HepG2 (cell line): ENCODE measurements around the gene SERTAD1. TPM values are rescaled to one million over a fixed set of nuclear protein-coding genes. Genes with fewer than 3 reads are reported as not detected.

ENCODE experiments used
- DNMT1 ChIP-seq: sonication (generic); formaldehyde crosslinking; IDR thresholded peaks from 2 replicates; pipeline ENCODE4 v1.5.1; 2020; ENCODE audit warnings: mild to moderate bottlenecking, missing genetic modification reagents
- DNMT3B ChIP-seq: conservative IDR thresholded peaks from 2 replicates; pipeline ENCODE4 v1.6.1; 2016; ENCODE audit warnings: missing biosample characterization, control low read depth
- GTF3A ChIP-seq: sonication (generic); formaldehyde crosslinking; conservative IDR thresholded peaks from 2 replicates; pipeline ENCODE4 v1.4.0; 2020; ENCODE audit warnings: mild to moderate bottlenecking, missing genetic modification reagents
- GZF1 ChIP-seq: sonication (generic); formaldehyde crosslinking; IDR thresholded peaks from 2 replicates; pipeline ENCODE4 v1.5.1; 2020; ENCODE audit warnings: mild to moderate bottlenecking, missing genetic modification reagents
- HNF4G ChIP-seq, 2 experiments: sonication (generic) in 1 of 2; formaldehyde crosslinking in 1 of 2; IDR thresholded peaks; 2 replicates each; pipeline versions ENCODE4 v1.4.0 to v1.6.1; 2011 to 2020; ENCODE audit warnings: borderline replicate concordance in 2 of 2, low read depth in 2 of 2, mild to moderate bottlenecking in 2 of 2, low read length in 1 of 2, missing genetic modification reagents in 1 of 2, moderate library complexity in 1 of 2
- JUND ChIP-seq: sonication (generic); formaldehyde crosslinking; IDR thresholded peaks from 2 replicates; pipeline ENCODE4 v1.8.0; 2022; ENCODE audit warnings: mild to moderate bottlenecking, missing genetic modification reagents
- PTBP1 ChIP-seq: fragments of 200-400 bp; formaldehyde crosslinking; IDR thresholded peaks from 2 replicates; pipeline ENCODE4 v1.6.1; 2018; ENCODE audit warnings: low read length, low read depth; ENCODE audit not compliant: poor library complexity, severe bottlenecking
- TEAD3 ChIP-seq: optimal IDR thresholded peaks from 2 replicates; pipeline ENCODE3; 2016; ENCODE audit warnings: borderline replicate concordance
- ZFP36L2 ChIP-seq: sonication (generic); formaldehyde crosslinking; IDR thresholded peaks from 2 replicates; pipeline ENCODE4 v1.4.0; 2020; ENCODE audit warnings: missing genetic modification reagents
- ZFP41 ChIP-seq: sonication (generic); formaldehyde crosslinking; IDR thresholded peaks from 2 replicates; pipeline ENCODE4 v1.4.0; 2020; ENCODE audit warnings: mild to moderate bottlenecking, missing genetic modification reagents, borderline replicate concordance
- ZNF383 ChIP-seq: sonication (generic); formaldehyde crosslinking; IDR thresholded peaks from 2 replicates; pipeline ENCODE4 v1.4.0; 2020; ENCODE audit warnings: missing genetic modification reagents, mild to moderate bottlenecking, borderline replicate concordance
- ZNF501 ChIP-seq: sonication (generic); formaldehyde crosslinking; IDR thresholded peaks from 2 replicates; pipeline ENCODE4 v1.5.1; 2020; ENCODE audit warnings: mild to moderate bottlenecking, moderate library complexity, missing genetic modification reagents
- ZNF674 ChIP-seq: sonication (generic); formaldehyde crosslinking; IDR thresholded peaks from 2 replicates; pipeline ENCODE4 v1.5.0; 2020; ENCODE audit warnings: low read depth, mild to moderate bottlenecking, missing genetic modification reagents
- ZNF772 ChIP-seq: sonication (generic); formaldehyde crosslinking; IDR thresholded peaks from 2 replicates; pipeline ENCODE4 v1.5.0; 2020; ENCODE audit warnings: mild to moderate bottlenecking, missing genetic modification reagents
- ZNF781 ChIP-seq: sonication (generic); formaldehyde crosslinking; IDR thresholded peaks from 2 replicates; pipeline ENCODE4 v1.5.1; 2020; ENCODE audit warnings: borderline replicate concordance, mild to moderate bottlenecking, missing genetic modification reagents; ENCODE audit errors: not compliant biosample characterization
- ZSCAN30 ChIP-seq: sonication (generic); formaldehyde crosslinking; IDR thresholded peaks from 2 replicates; pipeline ENCODE4 v1.5.0; 2020; ENCODE audit warnings: mild to moderate bottlenecking, missing genetic modification reagents
- polyA plus RNA-seq, 8 experiments: library from polyadenylated mRNA; depleted of rRNA in 3 of 8; stranded (reverse) in 7 of 8; unstranded in 1 of 8; fragments of >200 nt; fragmentation: Illumina TruSeq in 4 of 8; extraction: Trizol in 4 of 8; gene quantifications; 2 replicates each; pipeline versions ENCODE4 v1.2.1 to v1.2.3, GENCODE V29; 2011 to 2016; ENCODE audit warnings: low read depth in 4 of 8, missing spikeins in 1 of 8, mixed read lengths in 1 of 8; ENCODE audit not compliant: insufficient read depth in 1 of 8
- total RNA-seq, 5 experiments: library from RNA; depleted of rRNA; stranded (reverse); fragments of >200 nt; fragmentation: Illumina TruSeq; extraction: Trizol; gene quantifications; 2 replicates each; pipeline ENCODE4 v1.2.3, GENCODE V29; 2016; ENCODE audit warnings: low read depth in 1 of 5
- TF ChIP-seq, protein P1 (sequence below): sonication (generic); formaldehyde crosslinking; IDR thresholded peaks from 2 replicates; pipeline ENCODE4 v1.9.0; 2021; ENCODE audit warnings: missing genetic modification reagents, mild to moderate bottlenecking, borderline replicate concordance
- TF ChIP-seq, protein P2 (sequence below), 2 experiments: sonication (generic) in 1 of 2; formaldehyde crosslinking in 1 of 2; IDR thresholded peaks; 2 replicates each; pipeline versions ENCODE4 v1.6.1 to v1.9.0; 2014 to 2022; ENCODE audit warnings: antibody characterized with exemption in 1 of 2, borderline replicate concordance in 1 of 2, inconsistent platforms in 1 of 2, low read depth in 1 of 2, missing genetic modification reagents in 1 of 2
- TF ChIP-seq, protein P3 (sequence below): sonication (generic); formaldehyde crosslinking; IDR thresholded peaks from 2 replicates; pipeline ENCODE4; 2020; ENCODE audit warnings: missing genetic modification reagents, mild to moderate bottlenecking, borderline replicate concordance

The SERTAD1 gene
- total and polyA plus RNA-seq, 2 of the 13 experiments (the other 11 are each of a cell fraction or from before 2014, with no cell fraction given), result 4.3 to 4.5 TPM

GRCh38 chr19:40461669-40462221, 36.0 kb upstream of the SERTAD1 start (continued):
- TF ChIP-seq, protein P1, sequence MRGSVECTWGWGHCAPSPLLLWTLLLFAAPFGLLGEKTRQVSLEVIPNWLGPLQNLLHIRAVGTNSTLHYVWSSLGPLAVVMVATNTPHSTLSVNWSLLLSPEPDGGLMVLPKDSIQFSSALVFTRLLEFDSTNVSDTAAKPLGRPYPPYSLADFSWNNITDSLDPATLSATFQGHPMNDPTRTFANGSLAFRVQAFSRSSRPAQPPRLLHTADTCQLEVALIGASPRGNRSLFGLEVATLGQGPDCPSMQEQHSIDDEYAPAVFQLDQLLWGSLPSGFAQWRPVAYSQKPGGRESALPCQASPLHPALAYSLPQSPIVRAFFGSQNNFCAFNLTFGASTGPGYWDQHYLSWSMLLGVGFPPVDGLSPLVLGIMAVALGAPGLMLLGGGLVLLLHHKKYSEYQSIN, result no peak
- no peak for TF ChIP-seq GZF1 (CRISPR knock-in tag)
- TF ChIP-seq TEAD3 (CRISPR knock-in tag), result peak; percentile 40
- TF ChIP-seq, protein P2, sequence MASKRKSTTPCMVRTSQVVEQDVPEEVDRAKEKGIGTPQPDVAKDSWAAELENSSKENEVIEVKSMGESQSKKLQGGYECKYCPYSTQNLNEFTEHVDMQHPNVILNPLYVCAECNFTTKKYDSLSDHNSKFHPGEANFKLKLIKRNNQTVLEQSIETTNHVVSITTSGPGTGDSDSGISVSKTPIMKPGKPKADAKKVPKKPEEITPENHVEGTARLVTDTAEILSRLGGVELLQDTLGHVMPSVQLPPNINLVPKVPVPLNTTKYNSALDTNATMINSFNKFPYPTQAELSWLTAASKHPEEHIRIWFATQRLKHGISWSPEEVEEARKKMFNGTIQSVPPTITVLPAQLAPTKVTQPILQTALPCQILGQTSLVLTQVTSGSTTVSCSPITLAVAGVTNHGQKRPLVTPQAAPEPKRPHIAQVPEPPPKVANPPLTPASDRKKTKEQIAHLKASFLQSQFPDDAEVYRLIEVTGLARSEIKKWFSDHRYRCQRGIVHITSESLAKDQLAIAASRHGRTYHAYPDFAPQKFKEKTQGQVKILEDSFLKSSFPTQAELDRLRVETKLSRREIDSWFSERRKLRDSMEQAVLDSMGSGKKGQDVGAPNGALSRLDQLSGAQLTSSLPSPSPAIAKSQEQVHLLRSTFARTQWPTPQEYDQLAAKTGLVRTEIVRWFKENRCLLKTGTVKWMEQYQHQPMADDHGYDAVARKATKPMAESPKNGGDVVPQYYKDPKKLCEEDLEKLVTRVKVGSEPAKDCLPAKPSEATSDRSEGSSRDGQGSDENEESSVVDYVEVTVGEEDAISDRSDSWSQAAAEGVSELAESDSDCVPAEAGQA (IDR thresholded peaks at IDR 0.05; ENCODE audit: low read depth), result no peak
- TF ChIP-seq, protein P2 (CRISPR knock-in tag; IDR thresholded peaks at IDR 0.05; ENCODE audit: borderline replicate concordance), result no peak
- TF ChIP-seq ZNF501 (CRISPR knock-in tag), result peak; percentile 45; the same call in 1 of the 2 replicates
- TF ChIP-seq, protein P3, sequence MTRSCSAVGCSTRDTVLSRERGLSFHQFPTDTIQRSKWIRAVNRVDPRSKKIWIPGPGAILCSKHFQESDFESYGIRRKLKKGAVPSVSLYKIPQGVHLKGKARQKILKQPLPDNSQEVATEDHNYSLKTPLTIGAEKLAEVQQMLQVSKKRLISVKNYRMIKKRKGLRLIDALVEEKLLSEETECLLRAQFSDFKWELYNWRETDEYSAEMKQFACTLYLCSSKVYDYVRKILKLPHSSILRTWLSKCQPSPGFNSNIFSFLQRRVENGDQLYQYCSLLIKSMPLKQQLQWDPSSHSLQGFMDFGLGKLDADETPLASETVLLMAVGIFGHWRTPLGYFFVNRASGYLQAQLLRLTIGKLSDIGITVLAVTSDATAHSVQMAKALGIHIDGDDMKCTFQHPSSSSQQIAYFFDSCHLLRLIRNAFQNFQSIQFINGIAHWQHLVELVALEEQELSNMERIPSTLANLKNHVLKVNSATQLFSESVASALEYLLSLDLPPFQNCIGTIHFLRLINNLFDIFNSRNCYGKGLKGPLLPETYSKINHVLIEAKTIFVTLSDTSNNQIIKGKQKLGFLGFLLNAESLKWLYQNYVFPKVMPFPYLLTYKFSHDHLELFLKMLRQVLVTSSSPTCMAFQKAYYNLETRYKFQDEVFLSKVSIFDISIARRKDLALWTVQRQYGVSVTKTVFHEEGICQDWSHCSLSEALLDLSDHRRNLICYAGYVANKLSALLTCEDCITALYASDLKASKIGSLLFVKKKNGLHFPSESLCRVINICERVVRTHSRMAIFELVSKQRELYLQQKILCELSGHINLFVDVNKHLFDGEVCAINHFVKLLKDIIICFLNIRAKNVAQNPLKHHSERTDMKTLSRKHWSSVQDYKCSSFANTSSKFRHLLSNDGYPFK, result no peak; the same call in 1 of the 2 replicates
- TF ChIP-seq DNMT1, result no peak
- no peak for TF ChIP-seq ZFP36L2 (CRISPR knock-in tag)
- peak; percentile 59 for TF ChIP-seq HNF4G (IDR thresholded peaks at IDR 0.05; ENCODE audit: borderline replicate concordance, low read depth, low read length)
- TF ChIP-seq HNF4G (CRISPR knock-in tag; IDR thresholded peaks at IDR 0.05; ENCODE audit: borderline replicate concordance, low read depth), result 0 out of 2 replicates have a peak, but pooled peaks have one; percentile 48
- no peak for TF ChIP-seq ZNF674 (CRISPR knock-in tag)
- no peak for TF ChIP-seq ZSCAN30 (CRISPR knock-in tag)
- no peak for TF ChIP-seq PTBP1
- no peak for TF ChIP-seq DNMT3B
- TF ChIP-seq ZNF772, result peak; percentile 67; the same call in 1 of the 2 replicates
- TF ChIP-seq JUND (CRISPR knock-in tag), result no peak
- TF ChIP-seq ZNF781 (CRISPR knock-in tag), result no peak
- no peak for TF ChIP-seq ZNF383 (CRISPR knock-in tag)
- no peak for TF ChIP-seq GTF3A (CRISPR knock-in tag)
- TF ChIP-seq ZFP41 (CRISPR knock-in tag), result no peak
